ENCODE results near the gene CD151.

CD151 gene

DNA sequence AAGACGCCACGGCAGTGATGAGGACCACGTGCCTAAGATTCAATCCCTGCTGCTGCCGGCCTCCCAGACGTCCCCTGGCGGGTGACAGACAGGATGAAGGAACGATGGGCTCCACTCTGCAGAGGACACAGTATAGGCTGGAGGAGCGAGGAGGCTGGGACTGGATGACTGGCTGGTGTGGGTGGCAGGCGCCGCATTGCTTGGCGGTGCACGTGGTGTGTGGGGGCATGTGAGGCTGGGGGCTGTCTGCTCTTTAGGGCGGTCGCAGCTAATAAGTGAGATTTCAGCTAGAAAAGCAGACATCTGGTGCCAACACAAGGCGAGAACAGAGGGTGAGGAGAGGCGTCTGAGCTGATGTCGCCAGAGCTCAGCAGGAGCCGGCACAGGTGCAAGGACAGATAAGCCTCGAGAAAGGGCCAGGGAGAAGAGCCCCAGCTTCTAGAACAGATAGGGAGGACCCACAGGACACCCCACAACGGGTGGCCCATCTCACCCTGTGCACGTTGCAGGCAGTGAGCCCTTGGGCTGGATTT is 43.1 kb downstream of the CD151 start:
- DNase-seq = no peak

DNA sequence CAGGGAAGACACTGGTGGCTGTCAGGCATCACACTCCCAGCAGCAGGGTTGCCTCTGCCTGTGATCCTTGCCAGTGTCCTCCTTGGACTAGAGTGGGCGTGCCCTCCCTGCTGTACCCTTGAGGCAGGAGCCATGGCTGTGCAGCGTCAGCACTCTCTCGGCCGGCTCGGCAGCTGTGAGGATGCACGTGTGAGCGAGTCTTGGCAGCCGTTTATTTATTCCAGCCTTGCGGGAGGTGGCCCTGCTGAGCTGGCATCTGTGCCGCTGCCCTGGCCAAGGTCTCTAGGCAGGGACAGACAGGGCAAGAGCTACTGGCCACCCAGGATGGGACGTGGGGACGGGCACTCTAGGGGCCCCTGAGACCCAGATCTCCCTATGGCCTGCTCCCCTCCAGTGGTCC is 43.8 kb downstream of the CD151 start:
- peak; percentile 26 for DNase-seq

DNA sequence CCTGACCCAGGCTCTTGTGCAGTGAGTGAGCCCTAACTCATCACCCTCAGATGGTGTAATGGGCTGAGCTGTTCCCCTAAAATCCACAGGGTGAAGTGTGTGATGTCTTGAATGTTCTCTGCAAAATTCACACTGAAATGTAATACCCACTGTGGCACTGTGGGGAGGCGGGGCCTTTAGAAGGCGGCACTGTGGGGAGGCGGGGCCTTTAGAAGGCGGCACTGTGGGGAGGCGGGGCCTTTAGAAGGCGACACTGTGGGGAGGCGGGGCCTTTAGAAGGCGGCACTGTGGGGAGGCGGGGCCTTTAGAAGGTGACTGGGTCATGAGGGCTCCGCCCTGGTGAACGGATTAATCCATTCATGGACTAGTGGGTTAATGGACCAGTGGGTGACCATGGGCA is 44.8 kb downstream of the CD151 start:
- DNase-seq = no peak

DNA sequence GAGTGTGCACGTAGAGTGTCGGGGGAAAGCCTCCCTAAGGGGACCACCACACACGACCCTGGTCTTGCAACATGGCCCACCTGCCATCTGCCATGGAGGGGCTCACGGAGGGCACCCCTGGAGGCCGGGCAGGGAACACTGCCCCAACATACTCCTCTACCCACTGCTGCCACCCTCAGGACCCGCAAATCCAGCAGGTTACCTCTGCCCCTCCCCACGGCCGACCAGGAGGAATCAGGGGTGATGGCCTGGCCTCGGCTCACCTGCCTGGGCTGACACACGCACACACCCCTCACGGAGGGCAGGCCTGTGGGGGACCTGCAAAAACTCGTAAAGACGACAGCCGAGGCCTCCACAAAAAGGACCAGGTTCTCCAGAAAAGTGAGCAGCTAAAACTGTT is 47.7 kb downstream of the CD151 start:
- no peak for DNase-seq

DNA sequence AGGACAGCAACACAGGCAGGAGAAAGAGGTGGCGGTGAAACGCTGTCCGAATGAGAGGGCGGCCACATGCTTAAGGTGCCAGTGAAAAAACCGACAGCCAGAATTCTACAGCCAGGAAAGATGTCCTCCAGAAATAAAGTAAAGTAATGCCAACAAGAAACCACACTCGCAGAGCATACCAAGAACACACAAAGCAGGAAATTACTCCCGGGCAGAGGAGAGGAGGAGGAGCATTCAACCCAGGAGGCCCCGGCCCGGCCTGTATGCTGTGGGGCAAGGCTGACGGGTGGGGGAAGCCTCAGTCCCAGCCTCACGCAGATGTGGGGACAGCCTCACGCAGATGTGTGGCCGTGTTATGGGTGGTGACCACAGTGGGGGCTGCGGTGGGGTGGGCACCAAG is 49.8 kb downstream of the CD151 start:
- no peak for DNase-seq

DNA sequence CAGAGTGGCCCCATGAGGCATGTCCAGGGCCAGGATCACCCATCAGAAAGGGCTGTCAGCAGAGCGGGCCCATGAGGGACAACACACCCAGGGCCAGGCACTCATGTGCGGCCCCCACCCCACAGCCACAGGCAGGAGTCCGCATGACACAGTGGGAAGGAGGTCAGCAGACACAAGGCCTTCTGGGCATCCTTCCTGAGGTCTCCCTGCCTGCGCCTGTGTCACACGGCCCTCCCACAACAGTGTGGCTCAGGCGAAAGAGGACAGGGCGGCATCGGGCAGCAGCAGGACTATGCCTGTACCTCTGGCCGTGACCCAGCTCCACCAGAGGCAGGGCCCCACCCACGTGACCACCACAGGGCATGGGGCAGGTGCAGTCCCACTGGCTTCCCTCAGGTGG is 50.8 kb downstream of the CD151 start:
- DNase-seq = no peak

DNA sequence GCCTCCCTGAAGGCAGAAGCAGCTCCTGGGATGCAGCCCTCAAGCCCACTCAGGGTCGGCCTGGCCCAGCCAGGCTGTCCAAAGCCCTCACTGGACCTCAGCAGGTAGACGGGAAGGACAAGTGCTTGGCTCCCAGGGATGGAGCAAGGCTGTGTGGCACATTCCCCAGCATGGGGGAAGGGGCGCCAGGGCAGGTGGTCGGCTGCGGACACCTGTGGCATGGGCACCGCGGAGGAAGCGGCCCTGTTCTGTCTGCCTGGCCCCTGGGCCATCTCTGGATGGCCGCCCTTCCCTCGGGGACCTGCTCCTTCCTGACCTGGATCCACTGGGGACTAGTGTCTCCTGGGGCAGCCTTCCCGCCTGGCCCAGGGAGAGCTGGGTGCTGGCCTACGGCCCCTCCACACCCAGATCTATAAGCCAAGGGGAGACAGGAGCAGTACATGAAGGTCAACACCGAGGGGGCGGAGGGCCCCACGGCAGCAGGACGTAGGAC is 51.9 kb downstream of the CD151 start:
- no peak for DNase-seq

DNA sequence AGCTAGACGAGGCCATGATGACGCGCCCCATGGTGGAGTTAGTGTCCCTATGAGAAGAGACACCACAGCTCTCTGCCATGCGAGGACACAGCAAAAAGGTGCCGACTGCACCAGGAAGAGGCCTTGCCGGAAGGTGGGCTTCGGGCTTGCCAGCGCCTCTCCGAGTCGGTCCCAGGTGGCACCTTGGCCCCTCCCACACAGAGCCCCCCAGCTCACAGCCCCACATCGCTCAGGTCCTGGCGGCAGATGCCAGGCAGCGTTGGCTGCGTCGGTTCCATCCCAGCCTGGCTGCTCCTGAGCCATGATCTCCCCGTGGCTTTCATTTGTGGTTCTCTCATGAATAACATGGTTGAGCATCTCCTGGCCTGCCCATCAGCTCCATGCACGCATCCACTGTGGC is 53.8 kb downstream of the CD151 start:
- DNase-seq = no peak

DNA sequence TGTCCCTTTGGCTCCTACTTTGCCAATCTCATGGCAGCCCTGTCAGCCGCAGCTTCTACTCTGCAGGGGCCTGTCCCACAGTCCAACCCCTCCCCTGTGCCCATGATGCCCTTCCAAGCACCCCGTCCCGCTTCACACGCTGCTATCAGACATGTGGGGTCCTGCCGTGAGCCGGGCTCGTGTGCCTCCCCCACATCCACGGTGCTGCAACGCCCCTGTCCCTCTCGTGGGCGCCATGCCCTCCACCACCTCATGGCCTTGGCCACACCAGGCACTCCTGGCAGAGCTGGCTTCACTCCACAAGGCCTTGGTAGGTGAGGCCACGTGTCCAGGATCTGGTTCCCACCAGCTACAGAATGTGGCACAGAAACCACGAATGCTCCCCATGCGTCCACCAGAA is 54.8 kb downstream of the CD151 start:
- no peak for DNase-seq

All from DMS 273 treated with DMSO at 0.1 percent for 48 hours (cell line).